ENCODE data around the gene SCN3B.

SCN3B gene

GRCh38 chr11:123593570-123593969, 60.9 kb downstream of the SCN3B start:
- no peaks in the 10 kb centered on the region for H3K27me3 ChIP-seq (replicated peaks in 2 of 5; ENCODE audit: control insufficient read depth in 4 of 5, insufficient read depth in 5 of 5, low read length in 4 of 5)
- ChIA-PET POLR2A (interaction anchor here (0.7 kb wide), 1 partner anchor 610 kb away, joined by 3 read pairs; no protein-coding TSS in a partner anchor), CTCF (no interaction called here)
- H3K36me3 ChIP-seq (ENCODE audit: control insufficient read depth in 4 of 4, insufficient read depth in 4 of 4, low read length in 3 of 4) = peaks cover 2 to 36% (median 15%) of the 10 kb centered on the region in 4 experiments
- no peaks in the 10 kb centered on the region for H3K9me3 ChIP-seq (ENCODE audit: control extremely low read depth in 1 of 5, control insufficient read depth in 4 of 5, insufficient read depth in 2 of 5, low read depth in 1 of 5, low read length in 4 of 5)
- whole genome bisulfite sequencing (ENCODE audit: insufficient coverage) = 100% methylated on average over 4 of the region's 6 CpGs
- no peaks in the 10 kb centered on the region for H3K4me1 ChIP-seq (ENCODE audit: control extremely low read depth in 1 of 4, control insufficient read depth in 4 of 4, insufficient read depth in 4 of 4, low read length in 3 of 4)
- no peak overlapping the region for H3K4me3 ChIP-seq (ENCODE audit: control insufficient read depth in 1 of 7, extremely low read depth in 1 of 7, insufficient read depth in 4 of 7, low read depth in 2 of 7, low read length in 6 of 7)
- DNase-seq = no peak
- no peak overlapping the region for H3K27ac ChIP-seq (ENCODE audit: insufficient read depth in 1 of 2, low read depth in 1 of 2, low read length in 2 of 2, poor library complexity in 1 of 2, severe bottlenecking in 2 of 2)

- 96% methylated on average over 8 of the region's 11 CpGs for WGBS (ENCODE audit: insufficient coverage)
- no peaks in the 10 kb centered on the region for H3K9me3 ChIP-seq (ENCODE audit: control extremely low read depth in 1 of 5, control insufficient read depth in 4 of 5, insufficient read depth in 2 of 5, low read depth in 1 of 5, low read length in 4 of 5)
- H3K4me3 ChIP-seq (ENCODE audit: control insufficient read depth in 1 of 7, extremely low read depth in 1 of 7, insufficient read depth in 4 of 7, low read depth in 2 of 7, low read length in 6 of 7) = no peak overlapping the region
- CTCF ChIA-PET = no interaction called here
- H3K27me3 ChIP-seq (replicated peaks in 2 of 5; ENCODE audit: control insufficient read depth in 4 of 5, insufficient read depth in 5 of 5, low read length in 4 of 5) = no peaks in the 10 kb centered on the region
- peaks cover 0 to 17% (median 9%) of the 10 kb centered on the region in 4 experiments for H3K36me3 ChIP-seq (ENCODE audit: control insufficient read depth in 4 of 4, insufficient read depth in 4 of 4, low read length in 3 of 4)
- no peaks in the 10 kb centered on the region for H3K4me1 ChIP-seq (ENCODE audit: control extremely low read depth in 1 of 4, control insufficient read depth in 4 of 4, insufficient read depth in 4 of 4, low read length in 3 of 4)
- no peak overlapping the region for H3K27ac ChIP-seq (ENCODE audit: insufficient read depth in 1 of 2, low read depth in 1 of 2, low read length in 2 of 2, poor library complexity in 1 of 2, severe bottlenecking in 2 of 2)
- POLR2A ChIA-PET = no interaction called here
- no peak for DNase-seq
These were observed 64.0 kb downstream of the SCN3B start for GRCh38 chr11:123590296-123590912.

DNA sequence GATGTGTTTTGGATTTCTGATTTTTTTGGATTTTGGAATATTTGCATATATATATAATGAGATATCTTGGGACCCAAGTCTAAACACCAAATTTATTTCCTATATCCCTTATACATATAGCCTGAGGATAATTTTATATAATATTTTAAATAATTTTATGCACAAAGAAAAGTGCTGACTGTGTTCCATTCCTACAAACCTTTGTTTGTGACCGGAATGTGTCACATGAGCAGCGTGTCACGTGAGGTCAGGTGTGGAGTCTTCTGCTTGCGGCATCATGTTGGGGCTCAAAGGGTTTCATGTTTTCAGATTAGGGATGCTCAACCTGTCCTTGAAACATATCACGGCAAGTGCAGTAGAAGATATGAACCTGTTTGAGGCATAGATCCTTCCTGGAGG, 65.6 kb downstream of the SCN3B start:
- ChIA-PET POLR2A (no interaction called here), CTCF (no interaction called here)
- DNase-seq = no peak
- no peak overlapping the region for H3K27ac ChIP-seq (ENCODE audit: insufficient read depth in 1 of 2, low read depth in 1 of 2, low read length in 2 of 2, poor library complexity in 1 of 2, severe bottlenecking in 2 of 2)
- H3K9me3 ChIP-seq (ENCODE audit: control extremely low read depth in 1 of 5, control insufficient read depth in 4 of 5, insufficient read depth in 2 of 5, low read depth in 1 of 5, low read length in 4 of 5) = no peaks in the 10 kb centered on the region
- H3K4me1 ChIP-seq (ENCODE audit: control extremely low read depth in 1 of 4, control insufficient read depth in 4 of 4, insufficient read depth in 4 of 4, low read length in 3 of 4) = no peaks in the 10 kb centered on the region
- peaks cover 0 to 9% (median 3%) of the 10 kb centered on the region in 4 experiments for H3K36me3 ChIP-seq (ENCODE audit: control insufficient read depth in 4 of 4, insufficient read depth in 4 of 4, low read length in 3 of 4)
- H3K4me3 ChIP-seq (ENCODE audit: control insufficient read depth in 1 of 7, extremely low read depth in 1 of 7, insufficient read depth in 4 of 7, low read depth in 2 of 7, low read length in 6 of 7) = no peak overlapping the region
- 100% methylated on average over 5 of the region's 5 CpGs for WGBS (ENCODE audit: insufficient coverage)
- H3K27me3 ChIP-seq (replicated peaks in 2 of 5; ENCODE audit: control insufficient read depth in 4 of 5, insufficient read depth in 5 of 5, low read length in 4 of 5) = no peaks in the 10 kb centered on the region

- POLR2A ChIA-PET = no interaction called here
- CTCF ChIA-PET = no interaction called here
- Histone ChIP-seq H3K9me3 (ENCODE audit: control extremely low read depth in 1 of 5, control insufficient read depth in 4 of 5, insufficient read depth in 2 of 5, low read depth in 1 of 5, low read length in 4 of 5) (no peaks in the 10 kb centered on the region), H3K4me3 (ENCODE audit: control insufficient read depth in 1 of 7, extremely low read depth in 1 of 7, insufficient read depth in 4 of 7, low read depth in 2 of 7, low read length in 6 of 7) (no peak overlapping the region), H3K4me1 (ENCODE audit: control extremely low read depth in 1 of 4, control insufficient read depth in 4 of 4, insufficient read depth in 4 of 4, low read length in 3 of 4) (no peaks in the 10 kb centered on the region), H3K27ac (ENCODE audit: insufficient read depth in 1 of 2, low read depth in 1 of 2, low read length in 2 of 2, poor library complexity in 1 of 2, severe bottlenecking in 2 of 2) (no peak overlapping the region), H3K27me3 (replicated peaks in 2 of 5; ENCODE audit: control insufficient read depth in 4 of 5, insufficient read depth in 5 of 5, low read length in 4 of 5) (no peaks in the 10 kb centered on the region), H3K36me3 (ENCODE audit: control insufficient read depth in 4 of 4, insufficient read depth in 4 of 4, low read length in 3 of 4) (peaks cover 0 to 9% (median 3%) of the 10 kb centered on the region in 4 experiments)
- 98% methylated on average over 8 of the region's 14 CpGs for WGBS (ENCODE audit: insufficient coverage)
- no peak for DNase-seq
These were observed 66.1 kb downstream of the SCN3B start for GRCh38 chr11:123588117-123588863.

DNA sequence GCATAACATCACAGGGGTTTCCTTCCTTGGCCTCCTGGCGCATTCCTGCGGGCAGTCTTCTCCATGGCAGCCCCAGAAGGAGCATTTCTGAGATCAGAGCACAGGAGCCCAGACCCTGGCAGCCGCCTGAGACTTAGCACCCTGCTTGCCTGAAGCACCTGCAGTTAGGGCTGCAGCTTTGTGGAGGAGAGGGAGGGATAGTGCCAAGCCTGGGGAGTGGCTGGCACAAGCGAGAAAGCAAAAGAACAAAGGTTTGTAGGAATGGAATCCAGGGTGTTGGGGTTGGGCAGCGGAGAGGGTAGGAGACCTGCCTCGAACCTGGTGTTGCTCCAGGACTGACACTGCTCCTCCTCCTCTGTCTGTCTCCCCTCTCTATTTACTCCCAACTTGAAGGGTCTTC, 66.9 kb downstream of the SCN3B start:
- ChIA-PET POLR2A (no interaction called here), CTCF (no interaction called here)
- no peak for DNase-seq
- Histone ChIP-seq H3K27ac (ENCODE audit: insufficient read depth in 1 of 2, low read depth in 1 of 2, low read length in 2 of 2, poor library complexity in 1 of 2, severe bottlenecking in 2 of 2) (no peak overlapping the region), H3K27me3 (replicated peaks in 2 of 5; ENCODE audit: control insufficient read depth in 4 of 5, insufficient read depth in 5 of 5, low read length in 4 of 5) (no peaks in the 10 kb centered on the region), H3K4me3 (ENCODE audit: control insufficient read depth in 1 of 7, extremely low read depth in 1 of 7, insufficient read depth in 4 of 7, low read depth in 2 of 7, low read length in 6 of 7) (no peak overlapping the region), H3K9me3 (ENCODE audit: control extremely low read depth in 1 of 5, control insufficient read depth in 4 of 5, insufficient read depth in 2 of 5, low read depth in 1 of 5, low read length in 4 of 5) (no peaks in the 10 kb centered on the region), H3K4me1 (ENCODE audit: control extremely low read depth in 1 of 4, control insufficient read depth in 4 of 4, insufficient read depth in 4 of 4, low read length in 3 of 4) (no peaks in the 10 kb centered on the region), H3K36me3 (ENCODE audit: control insufficient read depth in 4 of 4, insufficient read depth in 4 of 4, low read length in 3 of 4) (peaks cover 0 to 9% (median 3%) of the 10 kb centered on the region in 4 experiments)
- 97% methylated on average over 6 of the region's 6 CpGs for WGBS (ENCODE audit: insufficient coverage)

- Histone ChIP-seq H3K9me3 (ENCODE audit: control extremely low read depth in 1 of 5, control insufficient read depth in 4 of 5, insufficient read depth in 2 of 5, low read depth in 1 of 5, low read length in 4 of 5) (no peaks in the 10 kb centered on the region), H3K27ac (ENCODE audit: insufficient read depth in 1 of 2, low read depth in 1 of 2, low read length in 2 of 2, poor library complexity in 1 of 2, severe bottlenecking in 2 of 2) (no peak overlapping the region), H3K4me1 (ENCODE audit: control extremely low read depth in 1 of 4, control insufficient read depth in 4 of 4, insufficient read depth in 4 of 4, low read length in 3 of 4) (no peaks in the 10 kb centered on the region), H3K36me3 (ENCODE audit: control insufficient read depth in 4 of 4, insufficient read depth in 4 of 4, low read length in 3 of 4) (peaks cover 0 to 9% (median 3%) of the 10 kb centered on the region in 4 experiments), H3K4me3 (ENCODE audit: control insufficient read depth in 1 of 7, extremely low read depth in 1 of 7, insufficient read depth in 4 of 7, low read depth in 2 of 7, low read length in 6 of 7) (no peak overlapping the region), H3K27me3 (replicated peaks in 2 of 5; ENCODE audit: control insufficient read depth in 4 of 5, insufficient read depth in 5 of 5, low read length in 4 of 5) (no peaks in the 10 kb centered on the region)
- DNase-seq = no peak
- ChIA-PET CTCF (no interaction called here), POLR2A (no interaction called here)
- 100% methylated on average over 1 of the region's 2 CpGs for WGBS (ENCODE audit: insufficient coverage)
These were observed 67.4 kb downstream of the SCN3B start for GRCh38 chr11:123587044-123587443.

DNA sequence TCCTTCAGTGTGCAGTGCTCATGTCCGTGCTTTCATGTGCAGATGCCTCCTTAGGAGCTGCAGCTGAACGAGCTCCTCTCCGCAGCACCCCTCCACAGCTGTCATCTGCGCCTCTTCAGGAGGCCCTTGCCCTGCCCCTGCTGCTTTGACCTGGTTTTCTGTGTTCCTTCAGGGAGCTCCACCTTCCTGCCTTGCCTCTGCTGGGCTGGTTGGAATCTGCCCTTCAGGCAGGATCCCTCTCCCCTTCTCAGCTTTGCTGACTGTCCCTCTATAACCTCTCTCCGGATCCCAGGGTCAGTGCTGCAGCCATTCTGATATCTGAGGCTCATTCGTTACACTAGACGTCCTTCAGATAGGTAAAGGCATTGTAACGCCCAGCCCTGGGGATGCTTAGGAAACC, 67.9 kb downstream of the SCN3B start:
- no peak for DNase-seq
- no peaks in the 10 kb centered on the region for H3K9me3 ChIP-seq (ENCODE audit: control extremely low read depth in 1 of 5, control insufficient read depth in 4 of 5, insufficient read depth in 2 of 5, low read depth in 1 of 5, low read length in 4 of 5)
- H3K36me3 ChIP-seq (ENCODE audit: control insufficient read depth in 4 of 4, insufficient read depth in 4 of 4, low read length in 3 of 4) = peaks cover 0 to 10% (median 2%) of the 10 kb centered on the region in 4 experiments
- ChIA-PET POLR2A (no interaction called here), CTCF (interaction anchor here (2.4 kb wide), 1 partner anchor 10 kb away, joined by 14 read pairs; no protein-coding TSS in a partner anchor)
- H3K4me1 ChIP-seq (ENCODE audit: control extremely low read depth in 1 of 4, control insufficient read depth in 4 of 4, insufficient read depth in 4 of 4, low read length in 3 of 4) = no peaks in the 10 kb centered on the region
- H3K27ac ChIP-seq (ENCODE audit: insufficient read depth in 1 of 2, low read depth in 1 of 2, low read length in 2 of 2, poor library complexity in 1 of 2, severe bottlenecking in 2 of 2) = no peak overlapping the region
- WGBS (ENCODE audit: insufficient coverage) = 93% methylated on average over 8 of the region's 8 CpGs
- no peak overlapping the region for H3K4me3 ChIP-seq (ENCODE audit: control insufficient read depth in 1 of 7, extremely low read depth in 1 of 7, insufficient read depth in 4 of 7, low read depth in 2 of 7, low read length in 6 of 7)
- no peaks in the 10 kb centered on the region for H3K27me3 ChIP-seq (replicated peaks in 2 of 5; ENCODE audit: control insufficient read depth in 4 of 5, insufficient read depth in 5 of 5, low read length in 4 of 5)
